ENCODE results near the gene TSSK6. TPM values are rescaled to one million over a fixed set of nuclear protein-coding genes. Genes with fewer than 3 reads are reported as not detected.

The TSSK6 gene
- total and polyA plus RNA-seq, 2 experiments from 2014 or later, result 0.63 to 4.9 TPM

GRCh38 chr19:19468424-19469050, 46.8 kb downstream of the TSSK6 start:
- peaks cover 27% of the 10 kb centered on the region for H3K4me1 Mint-ChIP-seq
- peaks cover 79% of the 10 kb centered on the region for H3K36me3 Mint-ChIP-seq (ENCODE audit: low read depth)
- H3K4me3 ChIP-seq, result no peak overlapping the region

DNA sequence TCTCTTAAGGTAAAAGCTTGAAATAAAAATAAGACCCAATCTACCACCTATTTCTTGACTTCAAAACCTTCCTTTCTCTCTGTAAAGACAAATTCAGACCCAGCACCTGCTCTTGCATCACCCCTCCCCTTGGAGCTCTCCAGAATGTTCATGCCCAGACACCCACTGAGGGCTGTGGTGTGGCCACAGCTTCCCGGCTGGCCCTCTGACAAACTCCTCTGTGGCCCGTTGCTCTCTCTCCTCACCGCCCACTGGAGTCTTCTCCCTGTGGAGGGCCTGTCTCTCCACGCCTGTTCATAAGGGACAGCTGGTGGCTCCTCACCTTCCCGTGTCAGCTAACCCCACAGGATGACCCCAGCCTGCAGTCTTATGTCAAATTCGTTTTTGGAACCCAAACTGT, 49.1 kb downstream of the TSSK6 start:
- Histone ChIP-seq H3K9me2 (ENCODE audit: insufficient read depth) (no peaks in the 10 kb centered on the region), H3F3A (replicated peaks; ENCODE audit: low read depth) (peaks cover 36% of the 10 kb centered on the region), H3K27ac (ENCODE audit: low read depth) (peak overlapping the region; percentile 45; the same call in 1 of the 2 replicates), H3K27me3 (ENCODE audit: insufficient read depth) (no peaks in the 10 kb centered on the region), H3K4me2 (no peak overlapping the region), H3K4me3 (no peak overlapping the region), H4K20me1 (replicated peaks; ENCODE audit: insufficient read depth) (peaks cover 34% of the 10 kb centered on the region), H3K79me2 (replicated peaks; ENCODE audit: insufficient read depth) (peaks cover 99% of the 10 kb centered on the region), H3K36me3 (ENCODE audit: insufficient read depth) (peaks cover 23% of the 10 kb centered on the region), H2AFZ (no peak overlapping the region), H3K4me1 (ENCODE audit: insufficient read depth) (peaks cover 29% of the 10 kb centered on the region)
- H3K9me3 Mint-ChIP-seq, result peaks cover 35% of the 10 kb centered on the region
- H3K27me3 Mint-ChIP-seq (ENCODE audit: insufficient read depth, low read depth, poor library complexity), result peaks cover 11% of the 10 kb centered on the region
- H3K27ac Mint-ChIP-seq, result peak overlapping the region; percentile 79; the same call in 1 of the 2 replicates
- DNase-seq (ENCODE audit: low spot score) (no peak), ATAC-seq (no peak)
- peaks cover 67% of the 10 kb centered on the region for H3K36me3 Mint-ChIP-seq (ENCODE audit: low read depth)
- peaks cover 38% of the 10 kb centered on the region for H3K4me1 Mint-ChIP-seq
- H3K4me3 Mint-ChIP-seq, result no peak overlapping the region; the same call in 2 of the 3 replicates
- no peak for TF ChIP-seq EZH2phosphoT487 (IDR thresholded peaks at IDR 0.05; ENCODE audit: unreplicated experiment)
- TF ChIP-seq EZH2 (IDR thresholded peaks at IDR 0.05; ENCODE audit: low read depth, unreplicated experiment), result no peak
- no peak for TF ChIP-seq ZNF331 (CRISPR knock-in tag; IDR thresholded peaks at IDR 0.05; ENCODE audit: low read depth)
- TF ChIP-seq NANOG (IDR thresholded peaks at IDR 0.05; ENCODE audit: borderline replicate concordance), result no peak
- TF ChIP-seq STAT1 (IDR thresholded peaks at IDR 0.05; ENCODE audit: unreplicated experiment), result no peak
- TF ChIP-seq CTCF (conservative IDR thresholded peaks at IDR 0.05; ENCODE audit: low read depth in 2 of 2), result no peak
- no peak for TF ChIP-seq JUNB (IDR thresholded peaks at IDR 0.05; ENCODE audit: unreplicated experiment)

More at GRCh38 chr19:19468424-19469050, 46.8 kb downstream of the TSSK6 start:
- Histone ChIP-seq H3K4me2 (no peak overlapping the region), H3K27ac (ENCODE audit: low read depth) (peak overlapping the region; percentile 9; the same call in 1 of the 2 replicates), H3K27me3 (ENCODE audit: insufficient read depth) (no peaks in the 10 kb centered on the region), H3K4me1 (ENCODE audit: insufficient read depth) (peaks cover 7% of the 10 kb centered on the region), H3K36me3 (ENCODE audit: insufficient read depth) (peaks cover 23% of the 10 kb centered on the region), H2AFZ (no peak overlapping the region), H3K9me2 (ENCODE audit: insufficient read depth) (no peaks in the 10 kb centered on the region), H4K20me1 (replicated peaks; ENCODE audit: insufficient read depth) (peaks cover 29% of the 10 kb centered on the region), H3F3A (replicated peaks; ENCODE audit: low read depth) (peaks cover 27% of the 10 kb centered on the region; the same call in 1 of the 2 replicates), H3K79me2 (replicated peaks; ENCODE audit: insufficient read depth) (peaks cover 99% of the 10 kb centered on the region)
- Mint-ChIP-seq H3K9me3 (peaks cover 35% of the 10 kb centered on the region), H3K27ac (no peak overlapping the region), H3K4me3 (no peak overlapping the region), H3K27me3 (ENCODE audit: insufficient read depth, low read depth, poor library complexity) (peaks cover 6% of the 10 kb centered on the region)
- DNase-seq (ENCODE audit: low spot score) (no peak), ATAC-seq (no peak)
- TF ChIP-seq ETS1 (IDR thresholded peaks at IDR 0.05), result no peak
- TF ChIP-seq CTCF (conservative IDR thresholded peaks at IDR 0.05; ENCODE audit: low read depth in 2 of 2), result no peak
- TF ChIP-seq STAT1 (IDR thresholded peaks at IDR 0.05; ENCODE audit: unreplicated experiment), result no peak
- no peak for TF ChIP-seq ZNF331 (CRISPR knock-in tag; IDR thresholded peaks at IDR 0.05; ENCODE audit: low read depth)
- TF ChIP-seq EZH2 (IDR thresholded peaks at IDR 0.05; ENCODE audit: low read depth, unreplicated experiment), result no peak

Data from GM23338 (cell line).